ENCODE results near the gene SMAD3.

Gene SMAD3

GRCh38 chr15:67097930-67098740 lies 32.7 kb downstream of the SMAD3 start:
- no peak for DNase-seq

- no peak for DNase-seq
Observed at GRCh38 chr15:67098768-67099282, 33.4 kb downstream of the SMAD3 start.

- DNase-seq = no peak
Observed at GRCh38 chr15:67100124-67100791, 34.9 kb downstream of the SMAD3 start.

- no peak for DNase-seq
Observed at GRCh38 chr15:67100801-67101581, 35.6 kb downstream of the SMAD3 start.

- DNase-seq = no peak
Observed at GRCh38 chr15:67101911-67102598, 36.7 kb downstream of the SMAD3 start.

GRCh38 chr15:67102599-67102929 lies 37.2 kb downstream of the SMAD3 start:
- DNase-seq = no peak

- DNase-seq = no peak
Observed at GRCh38 chr15:67103021-67103420, 37.6 kb downstream of the SMAD3 start.

- DNase-seq = no peak
Observed at GRCh38 chr15:67103432-67103831, 38.0 kb downstream of the SMAD3 start.

- no peak for DNase-seq
Observed at GRCh38 chr15:67103869-67104268, 38.5 kb downstream of the SMAD3 start.

GRCh38 chr15:67104510-67104909 lies 39.1 kb downstream of the SMAD3 start:
- DNase-seq = no peak

GRCh38 chr15:67105065-67105951 lies 39.9 kb downstream of the SMAD3 start:
- DNase-seq = no peak

GRCh38 chr15:67105991-67106763 lies 40.8 kb downstream of the SMAD3 start:
- DNase-seq = no peak

GRCh38 chr15:67106764-67107013 lies 41.3 kb downstream of the SMAD3 start:
- DNase-seq = no peak

- DNase-seq = no peak
Observed at GRCh38 chr15:67107014-67107812, 41.8 kb downstream of the SMAD3 start.

GRCh38 chr15:67108122-67108961 lies 42.9 kb downstream of the SMAD3 start:
- no peak for DNase-seq

GRCh38 chr15:67109141-67110034 lies 44.0 kb downstream of the SMAD3 start:
- DNase-seq = no peak

GRCh38 chr15:67110361-67110781 lies 45.0 kb downstream of the SMAD3 start:
- DNase-seq = no peak

All from NCI-H526 treated with DMSO at 0.1 percent for 48 hours (cell line).